ENCODE results near the gene IPP. TPM values are rescaled to one million over a fixed set of nuclear protein-coding genes. Genes with fewer than 3 reads are reported as not detected.

Gene IPP
- total RNA-seq, result 10 to 100 TPM; 14.5 to 14.7 TPM

DNA sequence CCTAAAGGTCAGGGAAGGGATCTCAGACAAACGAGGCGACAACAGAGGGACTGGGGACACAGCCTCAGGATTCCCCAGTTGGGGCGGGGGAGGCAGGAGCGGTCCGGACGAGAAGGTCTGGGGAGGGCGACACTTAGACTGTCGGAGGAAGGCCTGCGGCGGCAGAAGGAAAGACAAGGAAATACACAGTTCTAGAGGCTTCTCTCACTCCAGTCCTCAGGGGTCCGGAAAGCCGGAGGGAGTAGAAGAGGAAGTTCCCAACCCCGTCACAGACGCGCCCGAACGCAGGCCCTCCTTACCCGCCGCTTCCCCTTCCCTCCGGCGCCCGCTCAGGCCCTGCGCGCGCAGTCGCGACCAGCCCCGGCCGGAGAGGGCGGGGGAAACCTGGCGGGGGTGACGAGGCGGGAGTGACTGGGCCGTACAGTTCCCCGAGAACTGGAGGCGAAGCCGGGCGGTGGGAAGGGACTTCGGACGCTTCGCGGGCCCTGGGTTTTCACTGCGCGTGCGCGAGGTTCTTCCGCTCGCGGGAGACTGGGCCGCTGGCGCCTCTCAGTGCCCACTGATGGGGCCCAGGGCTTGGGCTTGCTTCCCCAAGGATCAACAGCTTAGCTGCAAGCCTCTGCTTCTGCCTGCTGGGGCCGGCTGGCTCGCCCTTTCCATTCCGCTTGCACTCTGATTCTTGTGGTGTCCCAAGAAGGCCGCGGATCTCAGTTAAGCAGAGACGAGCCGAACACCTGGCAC lies at the start of gene IPP:
IPP (minus strand) TSS at position 356 of the 741 bp plus-strand sequence. CDS start 4,242 bp downstream, outside the sequence.
- Mint-ChIP-seq H3K27me3 (no peaks in the 10 kb centered on the region), H3K27ac (peak within 1 kb of the TSS; percentile 94), H3K36me3 (ENCODE audit: low read depth) (peaks cover 9% of the 10 kb centered on the region), H3K4me3 (peak within 1 kb of the TSS; percentile 93), H3K9me3 (peaks cover 18% of the 10 kb centered on the region), H3K4me1 (peaks cover 24% of the 10 kb centered on the region)
- DNase-seq, result peak; percentile 96
- ChIA-PET CTCF (interaction anchor here (0.7 to 1.0 kb wide), 2 partner anchors 60 to 65 kb away, joined by 3 read pairs; no protein-coding TSS in a partner anchor), POLR2A (interaction anchor here (0.7 to 1.7 kb wide), 6 partner anchors 30 to 166 kb away, joined by 3 to 7 read pairs (median 4); partner anchors contain the start of gene GPBP1L1)

DNA sequence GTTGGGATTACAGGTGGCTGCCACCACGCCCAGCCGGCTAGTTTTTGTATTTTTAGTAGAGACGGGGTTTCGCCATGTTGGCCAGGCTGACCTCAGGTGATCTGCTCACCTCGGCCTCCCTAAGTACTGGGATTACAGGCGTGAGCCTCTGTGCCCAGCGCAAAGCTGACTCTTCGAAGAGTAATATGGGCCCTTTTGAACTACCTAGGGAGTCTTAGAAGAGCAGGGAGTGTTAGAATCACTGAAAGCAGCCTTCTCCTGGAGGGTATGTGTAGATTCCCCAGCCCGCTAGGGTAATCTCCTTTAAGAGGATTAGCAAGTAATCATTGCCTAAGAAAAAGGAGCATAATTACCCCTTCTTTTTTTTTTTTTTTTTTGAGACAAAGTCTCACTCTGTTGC lies 46.5 kb upstream of the IPP start:
- Mint-ChIP-seq H3K4me1 (peaks cover under 1% of the 10 kb centered on the region), H3K27me3 (peaks cover 12% of the 10 kb centered on the region), H3K36me3 (ENCODE audit: low read depth) (no peaks in the 10 kb centered on the region), H3K4me3 (no peak overlapping the region), H3K27ac (no peak overlapping the region), H3K9me3 (no peaks in the 10 kb centered on the region)
- ChIA-PET CTCF (no interaction called here), POLR2A (interaction anchor here (0.7 kb wide), 1 partner anchor 67 kb away, joined by 4 read pairs; no protein-coding TSS in a partner anchor)
- no peak for DNase-seq

DNA sequence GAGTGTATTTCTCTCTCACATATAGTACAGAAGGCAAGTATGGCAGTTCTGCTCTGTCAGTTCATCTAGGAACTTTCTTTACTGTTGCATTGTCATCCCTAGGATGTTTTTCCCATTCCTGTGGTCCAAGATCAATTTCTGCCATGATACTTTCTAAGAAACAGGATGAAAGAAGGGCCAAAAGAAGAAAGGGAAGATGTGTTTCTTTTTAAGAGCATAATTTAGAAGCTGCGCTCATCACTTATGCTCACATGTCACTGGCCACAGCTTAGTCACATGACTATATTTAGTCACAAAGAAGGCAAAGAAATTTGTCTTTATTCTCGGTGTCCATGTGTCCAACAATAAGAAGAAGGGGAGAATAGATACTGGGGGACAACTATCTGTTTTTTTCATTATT lies 45.9 kb upstream of the IPP start:
- no peak overlapping the region for H3K4me3 Mint-ChIP-seq
- H3K9me3 Mint-ChIP-seq, result no peaks in the 10 kb centered on the region
- ChIA-PET CTCF (no interaction called here), POLR2A (interaction anchor here (0.7 kb wide), 1 partner anchor 66 kb away, joined by 4 read pairs; no protein-coding TSS in a partner anchor)
- H3K27me3 Mint-ChIP-seq, result peaks cover 15% of the 10 kb centered on the region
- H3K36me3 Mint-ChIP-seq (ENCODE audit: low read depth), result no peaks in the 10 kb centered on the region
- H3K4me1 Mint-ChIP-seq, result no peaks in the 10 kb centered on the region
- no peak overlapping the region for H3K27ac Mint-ChIP-seq
- no peak for DNase-seq

DNA sequence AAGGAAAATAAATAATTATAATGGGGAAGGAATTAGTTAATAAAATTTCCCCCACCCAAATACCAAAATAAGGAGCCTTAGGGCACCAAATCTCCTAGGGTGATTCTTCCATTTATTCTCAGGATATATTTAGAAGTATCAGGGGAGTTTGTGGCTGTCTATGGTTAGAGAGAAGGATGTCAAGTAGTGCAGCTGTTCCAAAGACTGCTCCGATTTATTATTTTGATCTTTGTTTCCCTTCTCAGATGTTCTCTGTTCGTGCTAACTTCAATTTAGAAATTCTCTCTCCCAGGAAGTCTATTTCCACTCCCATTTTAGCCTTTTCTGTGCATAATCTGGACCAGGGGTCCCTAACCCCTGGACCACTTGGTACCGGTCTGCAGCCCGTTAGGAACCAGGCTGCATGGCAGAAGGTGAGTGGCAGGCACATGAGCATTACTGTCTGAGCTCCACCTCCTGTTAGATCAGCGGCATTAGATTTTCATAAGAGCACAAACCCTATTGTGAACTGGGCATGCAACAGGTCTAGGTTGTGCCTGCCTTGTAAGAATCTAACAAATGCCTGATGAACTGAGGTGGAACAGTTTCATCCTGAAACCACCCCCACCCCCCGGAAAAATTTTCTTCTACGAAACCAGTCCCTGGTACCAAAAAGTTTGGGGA lies 43.6 kb upstream of the IPP start:
- DNase-seq, result no peak
- Mint-ChIP-seq H3K9me3 (no peaks in the 10 kb centered on the region), H3K4me3 (no peak overlapping the region), H3K27me3 (peaks cover 19% of the 10 kb centered on the region), H3K4me1 (no peaks in the 10 kb centered on the region), H3K36me3 (ENCODE audit: low read depth) (no peaks in the 10 kb centered on the region), H3K27ac (no peak overlapping the region)
- ChIA-PET POLR2A (no interaction called here), CTCF (interaction anchor here (0.8 kb wide), 1 partner anchor 49 kb away, joined by 3 read pairs; no protein-coding TSS in a partner anchor)

DNA sequence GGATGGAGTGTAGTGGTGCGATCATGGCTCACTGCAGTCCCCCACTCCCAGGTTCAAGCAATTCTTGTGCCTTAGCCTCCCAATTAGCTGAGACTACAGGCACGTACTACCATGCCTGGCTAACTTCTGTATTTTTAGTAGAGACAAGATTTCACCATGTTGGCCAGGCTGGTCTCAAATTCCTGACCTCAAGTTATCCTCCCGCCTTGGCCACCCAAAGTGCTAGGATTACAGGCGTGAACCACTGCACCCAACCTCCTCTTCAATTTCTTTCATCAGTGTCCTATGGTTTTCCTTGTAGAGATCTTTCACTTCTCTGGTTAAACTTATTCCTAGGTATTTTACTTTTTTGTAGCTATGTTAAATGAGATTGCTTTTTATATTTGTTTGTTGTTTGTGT lies 42.3 kb upstream of the IPP start:
- no peaks in the 10 kb centered on the region for H3K4me1 Mint-ChIP-seq
- H3K27me3 Mint-ChIP-seq, result peaks cover 21% of the 10 kb centered on the region
- POLR2A ChIA-PET, result no interaction called here
- no peaks in the 10 kb centered on the region for H3K9me3 Mint-ChIP-seq
- no peak overlapping the region for H3K27ac Mint-ChIP-seq
- no peaks in the 10 kb centered on the region for H3K36me3 Mint-ChIP-seq (ENCODE audit: low read depth)
- CTCF ChIA-PET, result no interaction called here
- H3K4me3 Mint-ChIP-seq, result no peak overlapping the region
- DNase-seq, result no peak

DNA sequence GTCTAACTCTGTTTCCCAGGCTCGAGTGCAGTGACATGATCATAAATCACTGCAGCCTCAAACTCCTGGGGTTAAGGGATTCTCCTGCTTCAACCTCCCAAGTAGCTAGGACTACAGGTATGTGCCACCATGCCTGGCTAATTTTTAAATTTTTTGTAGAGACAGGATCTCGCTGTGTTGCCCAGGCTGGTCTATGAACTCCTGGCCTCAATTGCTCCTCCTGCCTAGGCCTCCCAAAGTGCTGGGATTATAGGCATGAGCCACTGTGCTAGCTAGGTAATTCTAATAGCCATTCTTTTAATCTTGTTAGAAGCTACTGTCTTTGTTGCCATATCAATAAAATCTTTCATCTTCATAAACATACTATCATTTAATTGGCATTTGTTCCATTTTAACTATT lies 39.1 kb upstream of the IPP start:
- Mint-ChIP-seq H3K27me3 (peaks cover 24% of the 10 kb centered on the region), H3K9me3 (no peaks in the 10 kb centered on the region), H3K4me1 (peaks cover 16% of the 10 kb centered on the region), H3K27ac (no peak overlapping the region), H3K36me3 (ENCODE audit: low read depth) (no peaks in the 10 kb centered on the region), H3K4me3 (no peak overlapping the region)
- ChIA-PET CTCF (no interaction called here), POLR2A (interaction anchor here (0.6 kb wide), 1 partner anchor 244 kb away, joined by 3 read pairs; no protein-coding TSS in a partner anchor)
- DNase-seq, result no peak

DNA sequence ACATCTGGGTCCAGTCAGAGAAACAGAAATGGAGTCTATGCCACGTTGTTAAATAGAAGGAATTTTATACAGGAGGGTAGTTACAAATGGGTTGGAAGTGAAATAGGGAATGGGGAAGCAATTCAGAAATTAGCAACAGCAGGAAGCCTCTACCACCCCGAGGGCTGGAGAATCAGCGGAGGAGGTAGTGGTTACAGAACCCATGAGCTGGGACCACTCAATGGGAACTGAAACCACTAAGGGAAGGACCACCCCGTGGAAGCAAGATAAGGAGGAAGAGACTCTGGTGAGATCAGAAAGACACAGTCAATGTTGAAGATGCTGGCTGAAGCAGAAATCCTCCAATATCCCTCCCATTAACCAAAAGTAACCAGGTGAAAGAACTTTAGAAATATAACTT lies 37.5 kb upstream of the IPP start:
- Mint-ChIP-seq H3K4me1 (peaks cover 19% of the 10 kb centered on the region), H3K27me3 (peaks cover 24% of the 10 kb centered on the region), H3K27ac (no peak overlapping the region), H3K9me3 (no peaks in the 10 kb centered on the region), H3K36me3 (ENCODE audit: low read depth) (no peaks in the 10 kb centered on the region), H3K4me3 (no peak overlapping the region)
- no peak for DNase-seq
- CTCF ChIA-PET, result no interaction called here
- POLR2A ChIA-PET, result no interaction called here

DNA sequence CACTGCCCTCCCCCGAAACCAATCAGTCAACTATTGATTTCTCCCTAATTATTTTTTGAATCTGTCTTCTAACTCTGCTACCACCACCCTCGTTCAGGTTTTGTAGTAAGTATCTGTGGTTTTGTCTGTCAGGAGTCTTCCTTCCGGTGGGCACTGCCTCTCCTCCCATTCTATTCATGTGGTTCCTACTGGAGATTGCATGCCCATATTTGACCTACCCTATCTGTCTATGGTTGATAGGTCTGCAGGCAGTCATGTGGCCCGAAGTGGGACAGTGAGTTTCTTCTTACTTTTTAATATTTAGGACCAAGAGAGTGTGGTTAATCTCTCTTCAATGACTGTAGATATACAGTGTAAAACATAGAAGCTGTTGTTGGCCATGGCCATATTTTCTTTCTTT lies 35.1 kb upstream of the IPP start:
- Mint-ChIP-seq H3K4me1 (peaks cover 19% of the 10 kb centered on the region), H3K9me3 (no peaks in the 10 kb centered on the region), H3K36me3 (ENCODE audit: low read depth) (no peaks in the 10 kb centered on the region), H3K4me3 (peak overlapping the region; percentile 41), H3K27me3 (peaks cover 23% of the 10 kb centered on the region), H3K27ac (peak overlapping the region; percentile 4)
- ChIA-PET CTCF (no interaction called here), POLR2A (no interaction called here)
- DNase-seq, result peak; percentile 63

DNA sequence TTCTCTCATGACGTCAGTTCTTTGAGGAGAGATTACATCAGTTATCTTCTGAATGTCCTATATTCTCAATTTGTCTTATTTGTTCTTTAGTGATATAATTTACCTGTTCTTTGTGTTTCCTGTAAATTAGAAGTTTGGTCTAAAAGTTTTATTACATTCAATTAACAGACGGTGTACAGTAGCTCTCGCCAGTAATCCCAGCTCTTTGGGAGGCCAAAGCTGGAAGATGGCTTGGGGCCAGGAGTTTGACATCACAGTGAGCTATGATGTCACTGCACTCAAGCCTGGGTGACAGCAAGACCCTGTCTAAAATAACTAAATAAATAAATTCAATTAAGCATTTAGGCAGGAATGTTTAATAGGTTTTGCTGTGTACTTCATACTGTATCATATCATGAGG lies 25.3 kb upstream of the IPP start:
- Mint-ChIP-seq H3K36me3 (ENCODE audit: low read depth) (no peaks in the 10 kb centered on the region), H3K27me3 (peaks cover 2% of the 10 kb centered on the region), H3K4me1 (no peaks in the 10 kb centered on the region), H3K9me3 (no peaks in the 10 kb centered on the region), H3K4me3 (no peak overlapping the region), H3K27ac (no peak overlapping the region)
- CTCF ChIA-PET, result no interaction called here
- POLR2A ChIA-PET, result no interaction called here
- DNase-seq, result no peak

DNA sequence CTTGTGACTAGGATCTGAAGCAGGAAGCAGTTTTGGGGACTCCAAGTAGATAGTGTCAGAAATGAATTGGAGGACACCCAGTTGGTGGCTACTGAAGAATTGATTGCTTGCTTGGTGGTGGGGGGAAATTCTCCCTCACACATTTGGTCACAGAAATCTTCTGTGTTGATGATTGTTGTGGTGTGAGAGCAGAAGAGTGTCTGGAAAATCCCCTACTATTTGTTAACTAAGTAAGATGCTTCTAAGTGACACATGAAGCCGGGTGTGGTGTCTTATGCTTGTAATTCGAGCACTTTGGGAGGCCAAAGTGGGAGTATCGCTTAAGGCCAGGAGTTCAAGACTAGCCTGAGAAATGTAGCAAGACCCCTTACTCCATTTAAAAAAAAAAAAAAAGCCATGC lies 22.5 kb upstream of the IPP start:
- Mint-ChIP-seq H3K27me3 (no peaks in the 10 kb centered on the region), H3K4me3 (no peak overlapping the region), H3K4me1 (no peaks in the 10 kb centered on the region), H3K36me3 (ENCODE audit: low read depth) (no peaks in the 10 kb centered on the region), H3K9me3 (no peaks in the 10 kb centered on the region), H3K27ac (no peak overlapping the region)
- ChIA-PET POLR2A (no interaction called here), CTCF (interaction anchor here (0.6 to 0.7 kb wide), 2 partner anchors 302 to 742 kb away, joined by 3 read pairs; no protein-coding TSS in a partner anchor)
- no peak for DNase-seq

DNA sequence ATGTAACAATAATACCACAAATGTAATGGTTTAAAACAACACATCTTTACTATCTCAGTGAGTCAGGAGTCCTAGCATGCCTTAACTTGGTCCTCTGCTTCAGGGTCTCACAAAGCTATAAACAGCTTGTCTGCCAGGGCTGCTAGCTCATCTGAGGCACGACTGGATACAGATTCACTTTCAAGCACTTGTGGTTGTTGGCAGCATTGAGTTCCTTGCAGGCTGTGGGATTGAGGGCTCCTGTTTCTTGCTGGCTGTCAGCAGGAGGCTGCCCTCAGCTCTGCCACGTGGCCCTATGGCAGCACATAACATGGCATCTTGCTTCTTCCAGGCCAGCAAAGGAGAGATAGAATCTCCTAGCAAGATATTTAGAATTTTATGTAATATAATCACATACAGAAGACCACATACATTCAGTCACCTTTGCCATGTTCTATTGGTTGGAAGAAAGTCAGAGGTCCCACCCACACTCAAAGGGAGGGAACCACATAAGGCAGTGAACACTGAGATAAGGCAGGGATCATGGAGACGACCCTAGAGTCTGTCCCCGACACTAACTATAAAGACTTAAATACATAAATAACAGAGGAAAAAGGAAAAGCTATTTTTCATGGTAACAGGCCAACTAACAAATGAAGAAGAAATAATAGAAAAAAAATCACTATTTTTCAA lies 18.9 kb upstream of the IPP start:
- Mint-ChIP-seq H3K9me3 (no peaks in the 10 kb centered on the region), H3K4me1 (no peaks in the 10 kb centered on the region), H3K27me3 (no peaks in the 10 kb centered on the region), H3K27ac (no peak overlapping the region), H3K4me3 (no peak overlapping the region), H3K36me3 (ENCODE audit: low read depth) (no peaks in the 10 kb centered on the region)
- ChIA-PET POLR2A (no interaction called here), CTCF (no interaction called here)
- DNase-seq, result no peak

DNA sequence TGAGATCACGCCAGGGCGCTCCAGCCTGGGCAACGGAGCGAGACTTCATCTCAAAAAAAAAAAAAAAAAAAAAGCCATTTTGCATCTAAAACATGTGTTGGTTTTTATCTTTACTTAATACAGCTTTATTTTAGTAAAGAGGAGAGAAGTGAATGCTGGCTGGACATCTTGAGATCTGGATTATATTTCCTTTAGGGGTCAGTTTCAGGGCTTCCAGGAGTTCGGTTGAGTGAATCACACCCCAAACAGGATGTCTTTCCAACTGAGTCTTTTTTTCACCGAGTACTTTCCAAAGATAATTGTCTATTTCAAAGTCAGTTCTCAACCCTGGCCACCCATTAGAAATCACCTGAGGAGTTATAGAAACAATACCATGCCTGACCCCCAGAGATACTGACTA lies 16.6 kb upstream of the IPP start:
- H3K4me3 Mint-ChIP-seq, result no peak overlapping the region
- H3K9me3 Mint-ChIP-seq, result no peaks in the 10 kb centered on the region
- POLR2A ChIA-PET, result no interaction called here
- no peak overlapping the region for H3K27ac Mint-ChIP-seq
- peaks cover 5% of the 10 kb centered on the region for H3K27me3 Mint-ChIP-seq
- no peak for DNase-seq
- no peaks in the 10 kb centered on the region for H3K4me1 Mint-ChIP-seq
- CTCF ChIA-PET, result no interaction called here
- H3K36me3 Mint-ChIP-seq (ENCODE audit: low read depth), result no peaks in the 10 kb centered on the region

DNA sequence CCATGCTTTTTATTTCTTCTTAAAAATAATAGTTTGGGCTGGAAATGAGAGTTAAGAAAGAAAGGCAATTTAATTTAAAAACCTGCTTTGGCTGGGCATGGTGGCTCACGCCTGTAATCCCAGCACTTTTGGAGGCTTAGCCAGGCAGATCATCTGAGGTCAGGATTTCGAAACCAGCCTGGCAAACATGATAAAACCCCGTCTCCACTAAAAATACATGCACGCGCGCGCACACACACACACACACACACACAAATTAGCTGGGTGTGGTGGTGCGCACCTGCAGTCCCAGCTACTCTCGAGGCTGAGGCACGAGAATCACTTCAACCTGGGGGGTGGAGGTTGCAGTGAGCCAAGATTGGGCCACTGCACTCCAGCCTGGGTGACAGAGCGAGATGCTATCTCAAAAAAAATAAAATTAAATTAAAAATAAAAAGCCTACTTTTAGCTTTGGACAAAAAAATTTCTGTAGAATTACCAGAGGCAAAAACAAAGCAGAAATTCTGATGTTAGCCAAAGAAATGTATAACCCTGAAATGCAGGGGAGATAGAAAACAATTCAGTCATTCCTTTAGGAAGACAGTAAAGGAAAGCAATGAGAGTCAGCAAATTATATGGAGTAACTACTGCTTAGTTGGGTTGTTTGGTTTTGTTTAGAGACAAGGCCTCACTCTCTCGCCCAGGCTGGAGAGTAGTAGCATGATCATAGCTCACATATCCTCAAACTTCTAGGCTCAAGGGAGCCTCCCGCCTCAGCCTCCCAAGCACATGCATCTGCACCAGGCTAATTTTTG lies 15.7 kb upstream of the IPP start:
- ChIA-PET POLR2A (no interaction called here), CTCF (no interaction called here)
- no peaks in the 10 kb centered on the region for H3K4me1 Mint-ChIP-seq
- H3K36me3 Mint-ChIP-seq (ENCODE audit: low read depth), result no peaks in the 10 kb centered on the region
- H3K9me3 Mint-ChIP-seq, result no peaks in the 10 kb centered on the region
- DNase-seq, result no peak
- no peak overlapping the region for H3K4me3 Mint-ChIP-seq
- no peak overlapping the region for H3K27ac Mint-ChIP-seq
- peaks cover 5% of the 10 kb centered on the region for H3K27me3 Mint-ChIP-seq
